HCT116 (cell line): ENCODE data around the gene APPL2. TPM values are rescaled to one million over a fixed set of nuclear protein-coding genes. Genes with fewer than 3 reads are reported as not detected.

Experiments used
- ATAC-seq: fragments of 200-7000 bp; cut with Tn5 transposase; 2 replicates; pipeline ENCODE4 v1.9.1; 2020; ENCODE audit warnings: mild to moderate bottlenecking, moderate library complexity
- BruUV-seq: library from RNA; stranded (reverse); fragments of 400-500 nt; replicated peaks from 2 replicates; lab custom pipeline; 2021; lab: Mats Ljungman, UMichigan
- CTCF ChIA-PET: fragments of 300-600 bp; sonication (Branson Sonifier 250); formaldehyde crosslinking; loops from one replicate; lab custom pipeline; 2021; ENCODE audit warnings: antibody characterized with exemption; lab: Charles Lee
- POLR2A ChIA-PET: fragments of 300-600, 350-600 bp; sonication (Branson Sonifier 250); formaldehyde crosslinking; loops from one replicate; lab custom pipeline; 2021; ENCODE audit warnings: antibody characterized with exemption; lab: Charles Lee
- RAD21 ChIA-PET, 2 experiments: fragments of 300-600 bp; sonication (Branson Sonifier 250); formaldehyde crosslinking; loops; one replicate each; lab custom pipeline; 2023; ENCODE audit warnings: low total read pairs in 2 of 2; ENCODE audit not compliant: uncharacterized antibody in 2 of 2, unreplicated experiment in 2 of 2, low non-redundant PET in 1 of 2; lab: Charles Lee
- DNase-seq: peaks from one replicate; pipeline ENCODE4 v3.0.0-alpha.2; 2010; ENCODE audit warnings: low read depth, low spot score
- H2AFZ ChIP-seq: fragments of 200-600 bp; shearing (Covaris generic), sonication (generic); 2 replicates; pipeline ENCODE4 v1.6.1; 2017; ENCODE audit warnings: low read depth, mixed run types, mixed read lengths, antibody characterized with exemption, low read length; ENCODE audit not compliant: poor library complexity, severe bottlenecking
- H3K27ac ChIP-seq: 2 replicates; pipeline ENCODE4 v1.5.1; 2012; ENCODE audit warnings: low read depth, low read length
- H3K27me3 ChIP-seq: fragments of 200-600 bp; sonication (generic); 2 replicates; pipeline ENCODE4 v1.6.1; 2016; ENCODE audit warnings: mixed run types, low read length, mixed read lengths; ENCODE audit not compliant: insufficient read depth
- H3K36me3 ChIP-seq, 2 experiments: fragments of 200-500 bp in 1 of 2; fragments of 200-600 bp in 1 of 2; sonication (Bioruptor generic) in 1 of 2; sonication (generic) in 1 of 2; 2 replicates each; pipeline versions ENCODE4 v1.5.1 to v1.6.1; 2014 to 2016; ENCODE audit warnings: low read length in 2 of 2, inconsistent platforms in 1 of 2, mixed read lengths in 1 of 2, mixed run types in 1 of 2; ENCODE audit not compliant: insufficient read depth in 2 of 2, control insufficient read depth in 1 of 2
- H3K4me1 ChIP-seq, 2 experiments: fragments of 200-600 bp in 1 of 2; sonication (generic) in 1 of 2; 2 replicates each; pipeline versions ENCODE4 v1.5.1 to v1.6.1; 2012 to 2017; ENCODE audit warnings: low read length in 2 of 2, inconsistent platforms in 1 of 2, mild to moderate bottlenecking in 1 of 2, mixed read lengths in 1 of 2, mixed run types in 1 of 2, moderate library complexity in 1 of 2; ENCODE audit not compliant: insufficient read depth in 2 of 2, control insufficient read depth in 1 of 2
- H3K4me2 ChIP-seq: fragments of 200-600 bp; sonication (generic); 2 replicates; pipeline ENCODE4 v1.6.1; 2017; ENCODE audit warnings: mixed run types, low read length, mixed read lengths
- H3K4me3 ChIP-seq, 2 experiments: fragments of 200-600 bp in 1 of 2; sonication (generic) in 1 of 2; replicated peaks in 1 of 2; 2 replicates each; pipeline ENCODE4 v1.5.1; 2011 to 2016; ENCODE audit warnings: low read length in 2 of 2, control low read depth in 1 of 2, low read depth in 1 of 2, mild to moderate bottlenecking in 1 of 2, mixed read lengths in 1 of 2, mixed run types in 1 of 2
- H3K79me2 ChIP-seq: fragments of 200-600 bp; sonication (generic); 2 replicates; pipeline ENCODE4 v1.6.1; 2017; ENCODE audit warnings: mild to moderate bottlenecking, mixed run types, low read length, moderate library complexity, mixed read lengths; ENCODE audit not compliant: insufficient read depth
- H3K9ac ChIP-seq: fragments of 200-600 bp; sonication (generic); 2 replicates; pipeline ENCODE4 v1.6.1; 2016; ENCODE audit warnings: low read length, mixed read lengths
- H3K9me2 ChIP-seq: fragments of 200-600 bp; sonication (generic), shearing (Covaris generic); 2 replicates; pipeline ENCODE4 v1.6.1; 2017; ENCODE audit warnings: mixed run types, mild to moderate bottlenecking, moderate library complexity; ENCODE audit not compliant: insufficient read depth
- H3K9me3 ChIP-seq, 2 experiments: fragments of 200-500 bp in 1 of 2; fragments of 200-600 bp in 1 of 2; sonication (Bioruptor generic) in 1 of 2; sonication (generic) in 1 of 2; 2 replicates each; pipeline ENCODE4 v1.6.1; 2014 to 2017; ENCODE audit warnings: low read length in 2 of 2, mixed read lengths in 2 of 2, inconsistent platforms in 1 of 2, low read depth in 1 of 2, mild to moderate bottlenecking in 1 of 2, mixed run types in 1 of 2, moderate library complexity in 1 of 2; ENCODE audit not compliant: control insufficient read depth in 1 of 2, insufficient read depth in 1 of 2
- H4K20me1 ChIP-seq: fragments of 200-600 bp; sonication (generic), shearing (Covaris generic); 2 replicates; pipeline ENCODE4 v1.6.1; 2017; ENCODE audit warnings: mixed run types, mild to moderate bottlenecking, moderate library complexity; ENCODE audit not compliant: insufficient read depth
- EZH2phosphoT487 ChIP-seq: fragments of 200-600 bp; IDR thresholded peaks from 2 replicates; pipeline ENCODE4 v1.6.1; 2018; ENCODE audit warnings: antibody characterized with exemption, borderline replicate concordance
- REST ChIP-seq: IDR thresholded peaks from 2 replicates; pipeline ENCODE4 v1.6.1; 2012; ENCODE audit warnings: low read depth
- ZFX ChIP-seq: fragments of 450-650 bp; IDR thresholded peaks from 2 replicates; pipeline ENCODE4 v1.6.1; 2017
- intact Hi-C: fragments of 100-400 bp; cut with micrococcal nuclease; formaldehyde crosslinking; loops from 2 replicates; pipeline ENCODE4 v1.10.0; 2022
- total RNA-seq: library from RNA; stranded (reverse); gene quantifications from one replicate; pipeline ENCODE4 v1.2.1, GENCODE V29; 2021; ENCODE audit not compliant: unreplicated experiment

The APPL2 gene
- total RNA-seq, 1 experiment from 2014 or later: 22.6 TPM

- Histone ChIP-seq H4K20me1 (no peaks in the 10 kb centered on the region), H3K27ac (no peak overlapping the region), H3K9me2 (no peaks in the 10 kb centered on the region), H3K4me1 (peaks cover 0 to 7% of the 10 kb centered on the region in 2 experiments; a peak in 1 of 4 replicates), H3K27me3 (no peaks in the 10 kb centered on the region), H3K4me2 (no peak overlapping the region), H3K4me3 (no peak overlapping the region), H3K9me3 (no peaks in the 10 kb centered on the region), H3K79me2 (no peaks in the 10 kb centered on the region)
- ATAC-seq: no peak
- no peak for DNase-seq
- BruUV-seq: no TSS peak
- intact Hi-C loops: no loop called here
- CTCF ChIA-PET: no interaction called here
- POLR2A ChIA-PET: no interaction called here
- TF ChIP-seq REST: peak; percentile 26
- TF ChIP-seq ZFX: no peak
- TF ChIP-seq, all 23 proteins: peak for 1
- Histone ChIP-seq H3K9ac (no peak overlapping the region), H2AFZ (no peak overlapping the region), H3K36me3 (no peaks in the 10 kb centered on the region; a peak in 1 of 4 replicates)
- RAD21 ChIA-PET: no interaction called here
Measured at GRCh38 chr12:105205322-105206048, 30.5 kb downstream of the APPL2 start.

- no peak overlapping the region for H3K4me2 ChIP-seq
- CTCF ChIA-PET: no interaction called here
- no peak overlapping the region for H3K27ac ChIP-seq
- H3K9me3 ChIP-seq: no peaks in the 10 kb centered on the region
- no peaks in the 10 kb centered on the region; a peak in 1 of 4 replicates for H3K36me3 ChIP-seq
- H3K4me1 ChIP-seq: peaks cover 0 to 7% of the 10 kb centered on the region in 2 experiments; a peak in 1 of 4 replicates
- H3K9ac ChIP-seq: no peak overlapping the region
- no peak overlapping the region for H3K4me3 ChIP-seq
- RAD21 ChIA-PET: no interaction called here
- ATAC-seq: no peak
- H3K27me3 ChIP-seq: no peaks in the 10 kb centered on the region
- H4K20me1 ChIP-seq: no peaks in the 10 kb centered on the region
- DNase-seq: no peak
- H3K9me2 ChIP-seq: no peaks in the 10 kb centered on the region
- no peak overlapping the region for H2AFZ ChIP-seq
- TF ChIP-seq EZH2phosphoT487: no peak
- no TSS peak for BruUV-seq
- intact Hi-C loops: no loop called here
- POLR2A ChIA-PET: no interaction called here
- H3K79me2 ChIP-seq: no peaks in the 10 kb centered on the region
Measured at GRCh38 chr12:105204916-105205315, 31.1 kb downstream of the APPL2 start.
